ENCODE data around the gene DIO3.

Gene DIO3

DNA sequence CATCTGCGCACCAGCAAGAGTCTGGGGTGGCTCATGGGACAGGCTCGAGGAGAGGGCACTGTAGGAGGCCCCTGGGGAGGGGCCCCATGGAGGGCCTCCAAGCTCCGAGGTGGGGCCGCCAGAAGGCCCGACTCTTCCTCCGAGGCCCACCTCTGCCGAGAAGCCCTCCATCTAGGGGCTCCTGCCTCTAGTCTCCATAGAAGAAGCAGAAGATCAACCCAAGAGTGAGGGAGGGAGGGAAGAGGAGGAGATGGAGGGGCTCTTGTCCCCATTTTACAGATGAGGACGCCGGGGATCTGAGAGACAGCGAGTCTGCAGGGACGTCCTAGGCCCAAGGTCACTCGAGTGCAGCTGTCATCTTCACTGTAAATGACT lies 41.2 kb downstream of the DIO3 start:
- no peak for DNase-seq (ENCODE audit: low read depth)
- TF ChIP-seq, protein P1, sequence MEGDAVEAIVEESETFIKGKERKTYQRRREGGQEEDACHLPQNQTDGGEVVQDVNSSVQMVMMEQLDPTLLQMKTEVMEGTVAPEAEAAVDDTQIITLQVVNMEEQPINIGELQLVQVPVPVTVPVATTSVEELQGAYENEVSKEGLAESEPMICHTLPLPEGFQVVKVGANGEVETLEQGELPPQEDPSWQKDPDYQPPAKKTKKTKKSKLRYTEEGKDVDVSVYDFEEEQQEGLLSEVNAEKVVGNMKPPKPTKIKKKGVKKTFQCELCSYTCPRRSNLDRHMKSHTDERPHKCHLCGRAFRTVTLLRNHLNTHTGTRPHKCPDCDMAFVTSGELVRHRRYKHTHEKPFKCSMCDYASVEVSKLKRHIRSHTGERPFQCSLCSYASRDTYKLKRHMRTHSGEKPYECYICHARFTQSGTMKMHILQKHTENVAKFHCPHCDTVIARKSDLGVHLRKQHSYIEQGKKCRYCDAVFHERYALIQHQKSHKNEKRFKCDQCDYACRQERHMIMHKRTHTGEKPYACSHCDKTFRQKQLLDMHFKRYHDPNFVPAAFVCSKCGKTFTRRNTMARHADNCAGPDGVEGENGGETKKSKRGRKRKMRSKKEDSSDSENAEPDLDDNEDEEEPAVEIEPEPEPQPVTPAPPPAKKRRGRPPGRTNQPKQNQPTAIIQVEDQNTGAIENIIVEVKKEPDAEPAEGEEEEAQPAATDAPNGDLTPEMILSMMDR (IDR thresholded peaks at IDR 0.05; ENCODE audit: insufficient read depth, low read depth, low read length, missing control alignments): no peak
- no peak overlapping the region for H3K4me3 ChIP-seq (ENCODE audit: low read depth, low read length)

DNA sequence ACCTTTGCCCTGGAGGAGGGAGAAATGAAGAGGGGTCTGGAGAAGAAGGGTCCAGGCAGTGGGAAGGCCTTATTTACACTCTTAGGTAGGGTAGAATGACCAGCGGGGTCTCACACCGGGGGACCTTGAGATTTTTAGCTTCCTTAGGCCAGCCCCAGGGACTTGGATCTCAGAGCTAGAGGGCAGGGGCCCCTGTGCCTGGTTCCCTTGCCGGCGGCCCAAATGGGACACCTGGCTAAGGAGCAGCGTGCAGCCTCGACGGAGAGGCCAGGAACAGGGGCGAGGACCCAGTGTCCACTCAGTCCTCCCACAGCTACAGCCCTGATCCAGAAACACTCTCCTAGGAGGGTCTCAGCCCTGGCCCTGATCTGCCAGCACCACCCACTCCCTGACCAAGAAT lies 41.8 kb downstream of the DIO3 start:
- no peak for DNase-seq (ENCODE audit: low read depth)
- TF ChIP-seq, protein P1 (IDR thresholded peaks at IDR 0.05; ENCODE audit: insufficient read depth, low read depth, low read length, missing control alignments): no peak
- no peak overlapping the region for H3K4me3 ChIP-seq (ENCODE audit: low read depth, low read length)

DNA sequence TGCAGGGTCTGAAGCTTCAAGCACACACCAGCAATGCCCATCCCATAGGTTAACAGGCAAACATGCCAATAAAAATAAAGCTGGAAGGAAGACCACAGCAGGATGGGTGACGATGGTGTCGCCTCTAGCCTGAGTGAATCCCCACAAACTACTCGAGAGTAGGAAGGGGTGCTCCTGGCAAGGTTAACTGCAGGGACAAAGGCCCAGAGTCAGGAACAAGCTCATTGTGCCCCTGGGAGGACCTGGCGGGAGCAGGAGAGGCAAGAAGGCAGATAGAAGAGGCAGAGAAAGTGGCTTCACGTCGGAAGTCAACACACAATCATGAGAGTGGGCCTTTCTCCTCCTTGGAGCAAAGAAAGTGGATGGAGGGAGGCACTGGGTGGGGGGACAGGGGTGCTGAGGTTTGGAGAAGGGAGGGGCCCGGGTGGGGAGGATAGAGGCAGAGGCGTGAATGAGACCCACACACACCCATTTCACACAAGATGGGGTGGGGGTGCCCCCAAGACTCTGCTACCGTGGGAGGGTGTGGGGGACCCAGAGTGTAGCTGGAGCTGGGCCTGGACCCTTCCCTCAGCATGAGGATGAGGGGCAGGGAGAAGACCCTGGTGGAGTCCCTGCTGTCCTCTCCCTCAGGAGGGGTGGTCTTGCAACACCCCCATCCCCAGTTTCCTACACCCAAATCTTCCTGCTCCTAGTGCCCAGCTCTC lies 43.1 kb downstream of the DIO3 start:
- no peak for DNase-seq (ENCODE audit: low read depth)

DNA sequence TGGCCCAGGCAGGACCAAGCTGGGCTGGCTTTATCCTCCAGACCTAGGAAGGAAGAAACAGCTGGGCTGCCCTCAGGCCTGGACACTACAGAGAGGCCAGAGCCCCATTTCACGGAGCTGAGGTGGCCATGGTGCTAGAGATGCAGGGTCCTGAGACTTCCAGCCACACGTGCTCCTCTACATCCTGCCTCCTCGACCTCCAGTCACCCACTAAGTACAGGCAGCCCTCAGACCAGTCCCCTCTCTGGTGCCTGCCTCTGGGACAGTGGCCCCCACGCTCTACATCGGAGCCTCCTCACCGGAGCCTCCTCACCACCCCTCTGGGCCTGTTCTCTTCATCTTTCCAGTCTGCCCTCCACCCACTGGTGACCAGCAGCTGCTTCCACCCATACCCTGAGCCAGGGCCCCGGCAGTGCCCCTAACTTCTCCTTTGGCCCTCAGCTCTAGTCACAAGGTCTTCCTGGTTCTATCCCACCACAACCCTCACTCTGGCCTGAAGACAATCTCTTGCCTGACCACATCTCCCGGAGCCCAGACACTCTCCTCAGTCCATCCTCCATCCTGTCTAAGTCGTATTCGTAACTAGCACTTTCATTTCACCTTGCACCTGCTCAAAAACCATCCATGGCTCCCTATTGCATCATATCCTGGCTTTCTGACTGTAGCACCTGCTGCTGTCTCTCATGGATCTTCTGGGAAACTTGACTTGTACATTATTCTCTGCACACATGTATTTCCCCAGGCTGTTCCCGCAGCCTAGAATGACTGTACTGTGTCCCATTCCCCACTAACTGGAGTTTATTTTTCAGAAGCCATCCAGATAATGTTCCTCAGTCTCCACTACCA lies 43.9 kb downstream of the DIO3 start:
- no peak overlapping the region for H3K4me3 ChIP-seq (ENCODE audit: low read depth, low read length)
- TF ChIP-seq, protein P1 (IDR thresholded peaks at IDR 0.05; ENCODE audit: insufficient read depth, low read depth, low read length, missing control alignments): no peak
- DNase-seq (ENCODE audit: low read depth): no peak

More for the DNA sequence above, 43.1 kb downstream of the DIO3 start:
- H3K4me3 ChIP-seq (ENCODE audit: low read depth, low read length): no peak overlapping the region
- TF ChIP-seq, protein P1 (IDR thresholded peaks at IDR 0.05; ENCODE audit: insufficient read depth, low read depth, low read length, missing control alignments): no peak

DNA sequence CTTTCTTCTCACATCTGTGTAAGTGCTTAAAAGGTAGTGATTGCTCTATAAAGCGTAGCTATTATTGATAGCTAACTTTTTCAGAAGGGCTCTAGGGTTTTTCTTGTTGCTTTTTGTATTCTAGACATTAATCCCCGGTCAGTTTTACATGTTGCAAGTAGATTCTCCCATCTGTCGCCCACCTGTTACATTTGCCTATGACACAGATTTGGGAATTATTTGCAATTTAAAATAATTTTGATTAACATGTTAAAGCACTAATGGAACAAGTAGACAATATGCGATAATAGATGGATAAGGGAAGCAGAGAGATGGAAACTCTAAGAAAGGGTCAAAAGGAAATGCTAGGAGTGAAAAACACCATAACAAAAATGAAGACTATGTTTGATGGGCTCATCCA lies 44.5 kb downstream of the DIO3 start:
- TF ChIP-seq, protein P1 (IDR thresholded peaks at IDR 0.05; ENCODE audit: insufficient read depth, low read depth, low read length, missing control alignments): no peak
- DNase-seq (ENCODE audit: low read depth): no peak

More for the DNA sequence above, 44.5 kb downstream of the DIO3 start:
- H3K4me3 ChIP-seq (ENCODE audit: low read depth, low read length): no peak overlapping the region
